Adrenal gland (tissue), 5 donors: ENCODE measurements around the gene TUBA1B.

Experiments used
- CTCF ChIP-seq, 6 experiments: fragments of 450-650 bp in 4 of 6; fragments of 200-600 bp in 2 of 6; sonication (generic) in 1 of 6; IDR thresholded peaks; 1 replicate in 5 of 6; 2 replicates in 1 of 6; pipeline versions ENCODE4 v1.5.1 to v1.8.0; 2016 to 2021; ENCODE audit warnings: antibody characterized with exemption in 6 of 6, mild to moderate bottlenecking in 2 of 6, moderate library complexity in 1 of 6
- POLR2A ChIP-seq, 2 donors: fragments of 450-650 bp; IDR thresholded peaks; one replicate each; pipeline ENCODE4 v1.6.1; 2017; ENCODE audit warnings: antibody characterized with exemption in 2 of 2, mild to moderate bottlenecking in 2 of 2, moderate library complexity in 1 of 2
- donor health status: DM: no; HTN: no; CAD: no.

- no peak for TF ChIP-seq POLR2A (IDR thresholded peaks at IDR 0.05)
- peak in 2 of 6 experiments; percentile 11 to 21 for TF ChIP-seq CTCF (IDR thresholded peaks at IDR 0.05)
Measured at GRCh38 chr12:49092086-49092815, 38.9 kb downstream of the TUBA1B start.
